ENCODE data around the gene CYP46A1.

DNA sequence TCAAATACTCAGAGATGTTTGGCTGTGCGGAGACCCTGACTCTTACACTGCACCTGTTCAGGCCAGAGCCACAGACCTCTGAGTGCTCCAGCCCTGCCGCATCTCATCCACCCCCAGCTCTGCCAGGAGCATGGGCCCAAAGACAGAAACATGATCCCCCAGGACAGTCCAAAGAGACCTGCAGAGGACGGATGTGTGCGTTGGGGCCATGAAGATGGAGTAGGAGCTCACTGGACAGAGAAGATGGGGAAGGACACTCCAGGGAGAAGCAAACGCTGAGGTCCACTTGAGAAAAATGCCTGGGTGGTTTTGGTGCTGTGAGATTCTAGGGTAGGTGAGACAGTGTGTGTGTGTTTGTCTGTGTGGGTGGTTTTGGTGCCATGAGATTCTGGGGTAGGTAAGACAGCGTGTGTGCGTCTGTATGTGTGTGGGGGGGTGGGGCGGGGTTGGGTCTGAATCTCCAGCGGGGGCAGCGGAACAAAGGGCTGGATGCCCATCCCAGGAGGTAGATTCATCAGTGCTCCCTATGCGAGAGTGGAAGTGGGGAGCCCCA lies 40.0 kb upstream of the CYP46A1 start:
- TF ChIP-seq, protein P1, sequence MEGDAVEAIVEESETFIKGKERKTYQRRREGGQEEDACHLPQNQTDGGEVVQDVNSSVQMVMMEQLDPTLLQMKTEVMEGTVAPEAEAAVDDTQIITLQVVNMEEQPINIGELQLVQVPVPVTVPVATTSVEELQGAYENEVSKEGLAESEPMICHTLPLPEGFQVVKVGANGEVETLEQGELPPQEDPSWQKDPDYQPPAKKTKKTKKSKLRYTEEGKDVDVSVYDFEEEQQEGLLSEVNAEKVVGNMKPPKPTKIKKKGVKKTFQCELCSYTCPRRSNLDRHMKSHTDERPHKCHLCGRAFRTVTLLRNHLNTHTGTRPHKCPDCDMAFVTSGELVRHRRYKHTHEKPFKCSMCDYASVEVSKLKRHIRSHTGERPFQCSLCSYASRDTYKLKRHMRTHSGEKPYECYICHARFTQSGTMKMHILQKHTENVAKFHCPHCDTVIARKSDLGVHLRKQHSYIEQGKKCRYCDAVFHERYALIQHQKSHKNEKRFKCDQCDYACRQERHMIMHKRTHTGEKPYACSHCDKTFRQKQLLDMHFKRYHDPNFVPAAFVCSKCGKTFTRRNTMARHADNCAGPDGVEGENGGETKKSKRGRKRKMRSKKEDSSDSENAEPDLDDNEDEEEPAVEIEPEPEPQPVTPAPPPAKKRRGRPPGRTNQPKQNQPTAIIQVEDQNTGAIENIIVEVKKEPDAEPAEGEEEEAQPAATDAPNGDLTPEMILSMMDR (IDR thresholded peaks at IDR 0.05; ENCODE audit: low read depth, low read length, missing input control): no peak
- no peak for TF ChIP-seq RAD21 (IDR thresholded peaks at IDR 0.05)
- TF ChIP-seq, protein P2, sequence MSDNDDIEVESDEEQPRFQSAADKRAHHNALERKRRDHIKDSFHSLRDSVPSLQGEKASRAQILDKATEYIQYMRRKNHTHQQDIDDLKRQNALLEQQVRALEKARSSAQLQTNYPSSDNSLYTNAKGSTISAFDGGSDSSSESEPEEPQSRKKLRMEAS (IDR thresholded peaks at IDR 0.05): no peak
- no peak for TF ChIP-seq EGR1 (IDR thresholded peaks at IDR 0.05; ENCODE audit: low read depth in 2 of 2)
- TF ChIP-seq, protein P3, sequence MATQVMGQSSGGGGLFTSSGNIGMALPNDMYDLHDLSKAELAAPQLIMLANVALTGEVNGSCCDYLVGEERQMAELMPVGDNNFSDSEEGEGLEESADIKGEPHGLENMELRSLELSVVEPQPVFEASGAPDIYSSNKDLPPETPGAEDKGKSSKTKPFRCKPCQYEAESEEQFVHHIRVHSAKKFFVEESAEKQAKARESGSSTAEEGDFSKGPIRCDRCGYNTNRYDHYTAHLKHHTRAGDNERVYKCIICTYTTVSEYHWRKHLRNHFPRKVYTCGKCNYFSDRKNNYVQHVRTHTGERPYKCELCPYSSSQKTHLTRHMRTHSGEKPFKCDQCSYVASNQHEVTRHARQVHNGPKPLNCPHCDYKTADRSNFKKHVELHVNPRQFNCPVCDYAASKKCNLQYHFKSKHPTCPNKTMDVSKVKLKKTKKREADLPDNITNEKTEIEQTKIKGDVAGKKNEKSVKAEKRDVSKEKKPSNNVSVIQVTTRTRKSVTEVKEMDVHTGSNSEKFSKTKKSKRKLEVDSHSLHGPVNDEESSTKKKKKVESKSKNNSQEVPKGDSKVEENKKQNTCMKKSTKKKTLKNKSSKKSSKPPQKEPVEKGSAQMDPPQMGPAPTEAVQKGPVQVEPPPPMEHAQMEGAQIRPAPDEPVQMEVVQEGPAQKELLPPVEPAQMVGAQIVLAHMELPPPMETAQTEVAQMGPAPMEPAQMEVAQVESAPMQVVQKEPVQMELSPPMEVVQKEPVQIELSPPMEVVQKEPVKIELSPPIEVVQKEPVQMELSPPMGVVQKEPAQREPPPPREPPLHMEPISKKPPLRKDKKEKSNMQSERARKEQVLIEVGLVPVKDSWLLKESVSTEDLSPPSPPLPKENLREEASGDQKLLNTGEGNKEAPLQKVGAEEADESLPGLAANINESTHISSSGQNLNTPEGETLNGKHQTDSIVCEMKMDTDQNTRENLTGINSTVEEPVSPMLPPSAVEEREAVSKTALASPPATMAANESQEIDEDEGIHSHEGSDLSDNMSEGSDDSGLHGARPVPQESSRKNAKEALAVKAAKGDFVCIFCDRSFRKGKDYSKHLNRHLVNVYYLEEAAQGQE (IDR thresholded peaks at IDR 0.05): no peak
- TF ChIP-seq YY1 (IDR thresholded peaks at IDR 0.05): no peak
- TF ChIP-seq FOXA2 (IDR thresholded peaks at IDR 0.05): no peak

Measured in liver (tissue), 3 donors.